Thyroid gland (tissue), 4 donors: Measurements from ENCODE around the gene MYO10.

Experiments
- POLR2A ChIP-seq, 2 donors: fragments of 450-650 bp; IDR thresholded peaks; one replicate each; pipeline ENCODE4 v1.6.1; 2017; ENCODE audit warnings: antibody characterized with exemption in 2 of 2, mild to moderate bottlenecking in 2 of 2, moderate library complexity in 1 of 2
- TF ChIP-seq, protein P1 (sequence below), 6 experiments: fragments of 200-600 bp in 3 of 6; fragments of 450-650 bp in 3 of 6; sonication (generic) in 3 of 6; IDR thresholded peaks; one replicate each; pipeline ENCODE4 v1.5.1; 2016 to 2019; ENCODE audit warnings: antibody characterized with exemption in 6 of 6, mild to moderate bottlenecking in 2 of 6, inconsistent platforms in 1 of 6, moderate library complexity in 1 of 6

- TF ChIP-seq, protein P1, sequence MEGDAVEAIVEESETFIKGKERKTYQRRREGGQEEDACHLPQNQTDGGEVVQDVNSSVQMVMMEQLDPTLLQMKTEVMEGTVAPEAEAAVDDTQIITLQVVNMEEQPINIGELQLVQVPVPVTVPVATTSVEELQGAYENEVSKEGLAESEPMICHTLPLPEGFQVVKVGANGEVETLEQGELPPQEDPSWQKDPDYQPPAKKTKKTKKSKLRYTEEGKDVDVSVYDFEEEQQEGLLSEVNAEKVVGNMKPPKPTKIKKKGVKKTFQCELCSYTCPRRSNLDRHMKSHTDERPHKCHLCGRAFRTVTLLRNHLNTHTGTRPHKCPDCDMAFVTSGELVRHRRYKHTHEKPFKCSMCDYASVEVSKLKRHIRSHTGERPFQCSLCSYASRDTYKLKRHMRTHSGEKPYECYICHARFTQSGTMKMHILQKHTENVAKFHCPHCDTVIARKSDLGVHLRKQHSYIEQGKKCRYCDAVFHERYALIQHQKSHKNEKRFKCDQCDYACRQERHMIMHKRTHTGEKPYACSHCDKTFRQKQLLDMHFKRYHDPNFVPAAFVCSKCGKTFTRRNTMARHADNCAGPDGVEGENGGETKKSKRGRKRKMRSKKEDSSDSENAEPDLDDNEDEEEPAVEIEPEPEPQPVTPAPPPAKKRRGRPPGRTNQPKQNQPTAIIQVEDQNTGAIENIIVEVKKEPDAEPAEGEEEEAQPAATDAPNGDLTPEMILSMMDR (IDR thresholded peaks at IDR 0.05), result no peak
- TF ChIP-seq POLR2A (IDR thresholded peaks at IDR 0.05), result no peak
Observed at GRCh38 chr5:16744164-16744880, 191.8 kb downstream of the MYO10 start.
